GM12874 (cell line): ENCODE results near the gene RARA.

Experiments used
- TF ChIP-seq, protein P1 (sequence below): IDR thresholded peaks from 2 replicates; pipeline ENCODE4 v1.5.1; 2011; ENCODE audit warnings: low read depth, mild to moderate bottlenecking, control low read depth, low read length, moderate library complexity; ENCODE audit not compliant: insufficient read depth

RARA gene

GRCh38 chr17:40320756-40321523, 12.0 kb downstream of the RARA start:
- TF ChIP-seq, protein P1, sequence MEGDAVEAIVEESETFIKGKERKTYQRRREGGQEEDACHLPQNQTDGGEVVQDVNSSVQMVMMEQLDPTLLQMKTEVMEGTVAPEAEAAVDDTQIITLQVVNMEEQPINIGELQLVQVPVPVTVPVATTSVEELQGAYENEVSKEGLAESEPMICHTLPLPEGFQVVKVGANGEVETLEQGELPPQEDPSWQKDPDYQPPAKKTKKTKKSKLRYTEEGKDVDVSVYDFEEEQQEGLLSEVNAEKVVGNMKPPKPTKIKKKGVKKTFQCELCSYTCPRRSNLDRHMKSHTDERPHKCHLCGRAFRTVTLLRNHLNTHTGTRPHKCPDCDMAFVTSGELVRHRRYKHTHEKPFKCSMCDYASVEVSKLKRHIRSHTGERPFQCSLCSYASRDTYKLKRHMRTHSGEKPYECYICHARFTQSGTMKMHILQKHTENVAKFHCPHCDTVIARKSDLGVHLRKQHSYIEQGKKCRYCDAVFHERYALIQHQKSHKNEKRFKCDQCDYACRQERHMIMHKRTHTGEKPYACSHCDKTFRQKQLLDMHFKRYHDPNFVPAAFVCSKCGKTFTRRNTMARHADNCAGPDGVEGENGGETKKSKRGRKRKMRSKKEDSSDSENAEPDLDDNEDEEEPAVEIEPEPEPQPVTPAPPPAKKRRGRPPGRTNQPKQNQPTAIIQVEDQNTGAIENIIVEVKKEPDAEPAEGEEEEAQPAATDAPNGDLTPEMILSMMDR: no peak

DNA sequence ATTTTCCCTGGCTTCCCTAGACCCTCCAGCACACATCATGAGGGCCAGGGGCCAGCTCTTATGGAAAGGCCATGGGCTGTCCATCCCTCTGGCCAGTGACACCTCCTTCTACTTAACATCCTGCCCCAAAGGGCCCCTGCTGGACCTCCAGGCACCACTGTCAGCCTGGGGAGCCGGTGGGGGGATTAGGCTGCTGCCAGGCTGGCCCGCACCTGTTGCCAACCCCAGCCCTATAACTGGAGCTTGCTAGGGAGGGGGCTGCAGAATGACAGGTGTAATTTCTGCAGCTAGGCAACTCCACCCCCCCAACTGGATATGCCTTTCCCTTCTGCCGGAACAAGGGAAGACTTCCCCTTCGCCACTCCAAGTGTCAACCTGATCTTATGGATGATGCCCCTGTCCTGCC, 12.5 kb downstream of the RARA start:
- TF ChIP-seq, protein P1: no peak

DNA sequence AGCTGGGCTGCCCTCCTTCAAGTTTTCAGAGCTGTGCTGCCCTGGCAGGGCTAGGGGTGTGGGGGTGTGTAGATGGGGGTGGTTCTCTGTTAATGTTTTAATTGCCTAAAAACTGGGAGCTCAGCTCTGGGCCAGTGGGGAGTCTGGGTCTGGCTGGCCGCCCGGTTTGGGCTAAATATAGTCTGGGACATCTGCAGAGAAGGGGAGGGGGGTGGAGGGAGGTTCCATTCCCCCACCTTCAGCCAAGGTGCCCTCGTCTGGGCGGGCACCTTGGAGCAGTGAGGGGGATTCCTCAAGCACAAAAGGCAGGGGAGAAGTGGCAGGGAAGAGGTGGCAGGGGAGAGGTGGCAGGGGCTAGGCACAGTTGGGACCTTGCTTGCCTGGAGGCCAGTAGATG, 13.0 kb downstream of the RARA start:
- TF ChIP-seq, protein P1: no peak

GRCh38 chr17:40322358-40323315, 13.7 kb downstream of the RARA start:
- TF ChIP-seq, protein P1: no peak

- TF ChIP-seq, protein P1: no peak
Observed at GRCh38 chr17:40323391-40324381, 14.7 kb downstream of the RARA start.

DNA sequence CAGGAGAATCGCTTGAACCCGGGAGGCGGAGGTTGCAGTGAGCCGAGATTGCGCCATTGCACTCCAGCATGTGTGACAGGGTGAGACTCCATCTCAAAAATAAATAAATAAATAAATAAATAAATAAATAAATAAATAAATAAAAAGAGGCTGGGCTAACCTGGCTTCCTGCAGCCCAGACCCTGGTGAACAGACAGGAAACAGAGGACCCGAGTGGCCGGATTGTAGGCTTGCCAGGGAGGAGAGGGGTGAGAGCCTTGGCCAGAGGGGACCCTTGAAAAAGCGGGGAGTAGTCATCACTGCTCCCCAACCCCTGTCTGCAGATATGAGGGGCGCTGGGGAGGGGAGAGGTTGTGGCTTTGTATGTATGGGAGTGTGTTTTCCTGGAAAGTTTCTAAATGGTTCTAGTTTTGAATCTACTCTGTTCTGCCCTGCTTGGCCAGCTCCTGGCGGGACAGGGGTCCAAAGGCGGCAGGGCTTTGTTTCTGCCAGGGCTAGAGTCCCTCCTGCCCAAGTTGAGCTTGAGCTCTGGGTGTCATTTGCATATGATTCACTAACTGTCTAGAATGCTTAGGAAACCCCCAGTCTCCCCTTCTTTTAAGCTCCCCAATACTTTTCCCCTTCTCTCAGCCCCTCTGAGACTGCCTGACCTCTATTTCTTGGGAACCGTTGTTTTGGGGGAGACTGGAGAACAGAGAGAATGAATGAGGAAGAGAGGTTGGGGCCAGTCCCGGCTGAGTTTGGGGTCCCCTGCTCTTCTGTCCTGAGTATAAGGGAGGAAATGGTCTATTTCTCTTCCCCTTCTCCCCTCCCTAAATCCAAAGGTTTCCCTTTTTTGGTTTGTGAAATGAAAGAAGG, 16.4 kb downstream of the RARA start:
- TF ChIP-seq, protein P1: no peak
